NOMO-1 (cell line): Measurements from ENCODE around the gene DAPK2.

Experiments used
- DNase-seq, 2 experiments: peaks; one replicate each; lab custom pipeline; 2025; ENCODE audit not compliant: unreplicated experiment in 2 of 2; lab: John Stamatoyannopoulos, UW

The DAPK2 gene

DNA sequence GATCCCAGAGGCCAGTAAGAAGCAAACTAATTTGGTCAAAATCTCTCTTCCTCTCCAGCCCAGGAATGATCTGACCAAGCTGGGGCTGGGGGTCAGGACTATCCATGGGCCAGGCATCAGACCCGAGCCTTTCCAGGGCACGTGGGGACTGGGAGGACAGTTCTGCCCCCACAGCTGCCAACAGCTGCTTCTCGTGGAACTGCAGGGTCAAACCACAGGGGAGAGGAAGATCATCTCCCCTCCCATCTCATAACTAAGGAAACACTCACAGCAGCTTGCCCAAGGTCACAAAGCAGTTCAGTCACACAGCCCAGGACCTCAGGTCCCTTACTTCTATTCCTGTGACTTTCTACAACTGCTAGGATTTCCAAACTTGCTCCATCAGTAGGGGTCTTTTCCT lies 47.1 kb downstream of the DAPK2 start:
- DNase-seq, result no peak

DNA sequence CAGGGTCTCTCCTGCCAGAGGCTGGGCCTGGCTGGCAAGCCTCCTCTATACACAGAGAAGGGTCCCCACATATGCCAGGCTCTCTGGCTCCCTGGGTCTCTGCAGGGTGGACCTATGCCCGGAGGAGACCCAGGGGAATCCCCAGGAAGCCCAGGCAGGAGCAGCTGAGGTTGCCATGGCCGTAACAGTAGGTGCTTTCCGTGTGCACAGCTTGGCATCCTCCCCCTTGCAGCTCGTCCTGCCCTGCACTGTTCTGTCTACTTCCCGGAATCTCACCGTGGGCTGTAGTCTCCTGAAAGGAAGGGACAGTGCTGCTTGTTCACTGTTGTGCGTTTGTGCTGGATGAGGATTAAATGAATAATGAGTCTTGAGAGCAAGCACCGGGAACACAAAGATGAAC lies 47.8 kb downstream of the DAPK2 start:
- no peak for DNase-seq

DNA sequence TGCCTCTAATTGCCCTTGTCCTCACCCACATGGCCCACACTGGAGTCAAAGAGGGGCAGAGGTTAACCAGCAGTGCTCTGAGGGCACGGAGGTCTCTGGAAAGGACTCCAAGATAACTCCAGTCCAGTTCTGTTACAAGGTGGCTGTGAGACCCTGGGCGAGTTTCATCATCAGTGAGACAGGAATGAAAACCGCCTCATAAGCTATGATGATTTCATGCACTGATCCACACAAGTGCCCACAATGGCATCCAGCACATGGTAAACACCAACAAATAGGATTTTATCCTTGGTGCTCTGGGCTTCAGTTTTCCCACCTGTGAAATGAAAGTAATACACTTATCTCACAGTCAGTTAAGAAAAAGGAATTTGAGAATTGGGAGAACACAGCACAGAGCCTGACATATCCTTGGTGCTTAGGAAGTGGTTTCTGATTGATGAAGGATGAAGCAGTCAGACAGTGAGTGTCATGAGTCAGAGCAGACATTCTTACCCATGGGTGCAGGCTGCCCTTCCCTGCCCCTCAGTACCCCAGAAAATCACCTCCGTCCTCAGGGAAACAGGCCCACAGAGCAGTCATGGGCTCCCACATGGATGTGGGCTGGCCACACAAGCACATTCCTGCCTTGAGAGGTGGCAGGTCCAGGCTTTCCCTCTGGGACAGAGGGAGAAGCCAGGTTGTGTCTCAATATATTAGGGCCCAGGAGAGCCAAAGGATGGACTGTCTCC lies 48.4 kb downstream of the DAPK2 start:
- no peak for DNase-seq

DNA sequence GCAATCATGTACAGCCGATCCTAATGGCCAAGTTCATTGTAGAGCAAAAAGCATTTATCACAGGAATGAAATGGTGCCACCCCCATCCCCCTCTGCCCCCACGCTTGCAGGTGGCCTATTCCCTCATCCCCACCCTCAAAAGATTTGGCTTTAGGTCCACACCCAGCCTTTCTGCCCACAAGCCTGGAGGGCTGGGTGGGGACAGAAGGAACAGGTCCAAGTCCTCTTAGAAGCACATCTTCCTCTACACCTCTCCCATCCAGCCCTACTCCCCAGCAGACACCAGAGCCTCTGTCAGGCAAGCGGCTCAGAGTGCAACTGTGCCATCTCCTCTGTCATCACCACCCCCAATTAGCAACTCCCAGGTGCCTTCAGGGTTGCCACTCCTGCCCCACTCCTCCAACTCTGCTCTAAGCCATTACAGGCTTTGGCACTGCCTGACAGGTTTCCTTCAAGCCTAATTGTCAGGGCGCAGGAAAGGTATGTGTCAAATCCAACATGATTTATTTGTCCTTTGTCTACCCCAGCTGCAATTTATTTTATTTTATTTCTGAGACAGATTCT lies 49.4 kb downstream of the DAPK2 start:
- no peak for DNase-seq

DNA sequence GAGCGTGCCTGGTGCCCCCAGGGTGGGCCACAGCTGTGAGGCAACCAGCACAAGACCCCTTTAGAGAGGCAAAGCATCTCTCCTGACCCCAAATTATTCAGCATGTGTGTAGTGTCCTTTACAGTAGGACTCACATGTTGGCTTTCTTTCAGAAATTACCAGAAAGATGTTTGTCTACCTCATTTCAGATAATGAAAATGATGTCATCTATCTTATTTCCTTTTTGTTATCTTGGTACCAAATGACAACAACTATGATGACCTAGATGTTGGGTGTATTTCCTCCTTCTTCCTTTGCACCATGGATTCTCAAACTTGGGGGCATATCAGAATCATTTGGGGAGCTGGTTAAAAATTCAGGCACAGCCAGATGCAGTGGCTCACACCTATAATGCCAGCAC lies 50.5 kb downstream of the DAPK2 start:
- DNase-seq, result no peak

DNA sequence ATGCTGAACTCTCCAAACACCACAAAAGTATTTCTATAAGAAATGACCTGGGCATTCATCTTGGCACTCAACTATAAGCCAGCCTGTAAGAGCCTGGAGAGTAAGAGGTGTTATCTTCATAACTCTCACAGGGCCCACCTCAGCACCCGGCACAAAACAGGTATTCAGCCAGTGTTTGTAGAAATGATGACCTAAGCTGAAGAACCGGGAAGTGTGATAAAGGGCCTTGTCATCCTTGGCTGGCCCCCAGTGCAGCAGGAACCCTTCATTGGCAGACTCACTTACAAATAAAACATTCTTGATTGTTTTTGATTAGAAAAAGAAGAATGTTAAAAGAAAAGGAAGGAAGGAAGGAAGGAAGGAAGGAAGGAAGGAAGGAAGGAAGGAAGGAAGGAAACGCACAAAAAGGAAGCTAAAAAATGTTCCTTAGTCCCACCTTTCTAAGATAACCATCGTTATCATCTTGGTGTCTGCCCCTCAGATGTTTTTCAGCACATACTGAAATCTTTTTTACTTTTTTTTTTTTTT lies 52.1 kb downstream of the DAPK2 start:
- no peak for DNase-seq

DNA sequence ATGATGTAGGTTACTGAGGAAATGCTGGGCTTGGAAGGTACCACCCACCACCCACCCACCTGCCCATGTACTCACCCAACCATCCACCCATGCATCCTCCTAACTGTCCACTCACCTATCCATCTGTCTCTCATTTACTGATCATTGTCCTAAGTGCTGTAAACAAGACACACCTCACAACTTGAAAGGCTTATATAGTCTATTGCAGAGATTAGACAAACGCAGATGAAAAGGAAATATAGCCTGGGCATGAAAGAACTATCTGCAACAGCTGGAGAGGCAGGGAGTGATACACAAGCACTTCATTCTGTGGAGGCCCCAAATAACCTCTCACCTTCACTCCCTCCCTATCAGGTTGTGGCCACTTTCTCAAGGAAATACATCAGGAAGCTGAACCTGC lies 54.0 kb downstream of the DAPK2 start:
- no peak for DNase-seq

DNA sequence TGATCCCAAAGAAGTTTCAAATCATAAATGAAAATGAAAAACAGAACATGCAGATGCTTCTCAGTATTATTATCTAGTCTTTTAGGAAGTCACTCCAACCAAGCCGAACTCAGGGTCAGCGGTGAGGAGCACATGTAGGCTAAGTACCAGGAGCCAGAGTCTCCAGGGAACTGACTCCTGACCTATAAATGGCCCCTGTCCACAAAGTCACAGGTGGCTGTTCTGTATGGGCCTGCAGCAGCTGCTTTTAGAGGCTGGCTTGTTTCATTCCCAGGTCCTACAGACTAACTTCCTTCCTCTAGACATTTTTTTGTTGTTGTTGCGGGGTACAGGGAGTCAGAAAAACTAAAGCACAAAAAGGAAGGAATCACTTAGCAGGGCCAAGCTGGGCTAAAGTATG lies 54.6 kb downstream of the DAPK2 start:
- DNase-seq, result no peak

DNA sequence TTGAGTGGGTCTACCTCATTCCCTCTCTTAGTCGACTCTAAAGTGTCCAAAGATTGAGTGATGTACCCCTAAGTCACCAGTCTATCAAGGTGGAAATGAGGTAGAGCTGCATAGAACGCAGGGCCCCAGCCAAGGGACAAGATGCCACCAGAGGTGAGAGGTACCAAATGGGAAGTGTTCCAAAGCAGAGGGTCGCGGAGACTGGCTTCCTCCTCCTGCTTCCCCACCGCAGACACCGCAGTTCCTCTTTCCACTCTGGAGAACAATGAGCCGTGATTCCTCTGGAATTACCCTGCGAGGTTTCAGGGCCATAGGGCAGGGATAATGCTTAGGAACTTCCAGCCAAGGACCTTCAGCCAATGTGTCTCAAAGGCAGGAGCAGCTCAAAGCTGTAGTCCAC lies 55.8 kb downstream of the DAPK2 start:
- DNase-seq, result peak in 1 of 2 experiments; percentile 26

DNA sequence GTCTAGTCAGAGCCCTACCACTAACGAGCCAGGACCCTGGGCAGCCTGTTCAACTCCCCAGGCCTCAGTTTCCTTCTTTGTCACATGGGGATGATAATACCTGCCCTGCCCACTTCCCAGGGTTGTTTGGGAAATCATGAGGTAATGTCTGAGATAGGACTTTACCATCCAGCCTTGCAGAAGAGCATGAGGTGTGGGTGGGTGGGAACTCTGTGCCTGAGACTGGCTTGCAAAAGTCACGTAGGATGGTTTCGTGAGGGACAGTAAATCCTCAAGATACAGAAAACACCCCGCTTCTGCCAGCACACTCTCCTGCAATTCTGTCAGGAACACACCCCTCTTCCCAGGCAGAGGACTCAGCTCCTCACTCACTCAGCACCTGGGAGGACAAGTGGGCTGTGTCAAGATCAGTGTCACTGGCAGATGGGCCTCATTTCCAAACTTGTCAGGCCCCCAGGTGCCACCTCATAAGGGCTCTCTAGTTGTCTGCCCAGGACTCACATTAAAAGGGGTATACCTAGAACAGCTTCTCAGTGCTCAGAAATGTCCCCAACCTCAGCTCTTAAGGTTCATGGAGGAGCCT lies 58.4 kb downstream of the DAPK2 start:
- DNase-seq, result no peak

DNA sequence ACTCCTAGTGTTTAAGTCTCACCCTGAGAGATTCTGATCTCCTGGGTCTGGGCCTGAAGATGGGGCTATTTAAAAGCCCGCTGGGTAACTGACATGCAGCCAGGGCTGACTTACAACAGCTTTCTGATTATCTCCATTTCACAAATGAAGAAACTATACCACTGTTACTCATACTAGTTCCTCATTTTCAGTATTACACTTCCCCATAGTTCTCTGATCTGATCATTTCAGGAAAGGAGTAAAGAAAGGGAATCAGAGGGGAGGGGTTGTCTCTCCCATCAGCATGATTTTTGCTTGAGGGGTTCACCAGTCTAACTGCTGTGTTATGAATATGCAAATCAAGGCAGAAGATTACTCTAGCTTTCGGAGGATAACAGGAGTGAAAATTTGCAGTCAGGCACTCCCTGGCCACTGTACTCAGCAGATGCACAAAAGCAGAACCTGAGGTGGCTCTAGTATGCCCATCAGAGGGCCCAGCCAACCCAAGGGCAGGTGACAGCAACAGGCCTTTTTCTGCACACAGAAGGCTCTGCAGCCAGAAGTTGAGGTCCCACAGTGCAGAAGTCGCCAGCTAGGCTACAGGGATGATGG lies 59.4 kb downstream of the DAPK2 start:
- peak; percentile 88 to 97 for DNase-seq

DNA sequence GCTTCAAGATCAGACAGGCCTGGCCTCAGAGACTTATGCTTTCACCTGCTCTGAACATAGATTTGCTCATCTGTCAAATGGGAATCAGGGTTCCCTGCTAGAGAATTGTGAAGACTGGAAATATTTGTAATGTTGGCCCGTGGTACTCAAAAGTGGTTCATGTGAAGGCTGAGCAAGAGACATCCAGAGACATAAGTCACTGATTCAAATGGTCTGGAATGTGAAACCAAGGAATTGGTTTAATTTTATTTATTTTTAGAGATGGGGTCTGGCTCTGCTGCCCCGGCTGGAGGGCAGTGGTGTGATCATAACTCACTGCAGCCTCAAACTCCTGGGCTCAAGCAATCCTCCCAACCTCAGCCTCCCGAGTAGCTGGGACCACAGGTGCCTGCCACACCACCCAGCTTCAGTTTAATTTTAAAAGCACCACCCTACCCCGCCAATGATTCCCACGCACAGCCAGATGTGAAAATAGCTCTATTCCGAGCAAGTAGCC lies 60.1 kb downstream of the DAPK2 start:
- no peak for DNase-seq

DNA sequence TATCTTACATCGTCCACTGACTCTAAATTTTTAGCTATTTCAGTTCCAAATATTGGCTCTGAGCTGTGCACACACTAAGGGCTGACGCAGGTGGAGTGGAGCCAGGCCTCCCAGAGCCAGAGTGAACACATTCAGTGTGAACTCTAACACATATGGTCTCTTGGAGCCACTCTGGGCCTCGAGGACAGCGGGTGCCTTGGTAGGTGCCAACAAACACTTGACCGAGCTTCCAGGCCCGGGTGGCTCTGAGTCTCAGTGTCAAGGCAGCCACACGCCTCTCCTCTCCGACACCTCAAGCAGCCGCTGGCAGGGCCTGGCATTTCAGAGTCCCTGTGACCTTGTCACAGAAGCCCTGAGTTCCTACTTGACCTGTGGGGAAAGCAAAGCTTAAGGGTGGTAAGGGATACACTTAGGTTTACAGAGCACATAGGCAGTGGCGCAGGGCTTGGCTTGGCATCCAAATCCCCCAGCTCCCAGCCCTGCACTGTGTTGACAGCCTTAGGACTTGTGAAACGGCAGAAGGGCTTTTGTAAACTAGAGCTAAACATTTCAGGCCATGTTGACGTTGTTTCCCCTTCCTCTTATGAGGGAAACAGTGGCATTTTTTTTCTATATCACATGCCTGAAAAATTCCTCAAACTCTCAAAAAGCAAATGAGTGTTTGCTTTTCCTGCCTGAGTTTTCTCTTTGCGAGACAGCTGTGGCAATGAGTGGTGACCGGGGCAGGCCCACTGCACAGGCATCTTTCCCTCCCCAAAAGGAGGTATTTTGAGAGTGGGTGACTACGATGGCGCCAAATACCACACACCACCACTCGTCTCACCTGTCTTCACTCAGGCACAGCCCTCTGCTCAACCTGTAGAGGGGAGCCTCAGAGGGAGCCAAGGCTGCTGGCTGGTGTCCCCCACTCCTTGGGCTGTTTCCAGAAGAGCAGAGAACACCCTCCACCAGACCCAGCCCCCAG lies 60.8 kb downstream of the DAPK2 start:
- DNase-seq, result no peak

DNA sequence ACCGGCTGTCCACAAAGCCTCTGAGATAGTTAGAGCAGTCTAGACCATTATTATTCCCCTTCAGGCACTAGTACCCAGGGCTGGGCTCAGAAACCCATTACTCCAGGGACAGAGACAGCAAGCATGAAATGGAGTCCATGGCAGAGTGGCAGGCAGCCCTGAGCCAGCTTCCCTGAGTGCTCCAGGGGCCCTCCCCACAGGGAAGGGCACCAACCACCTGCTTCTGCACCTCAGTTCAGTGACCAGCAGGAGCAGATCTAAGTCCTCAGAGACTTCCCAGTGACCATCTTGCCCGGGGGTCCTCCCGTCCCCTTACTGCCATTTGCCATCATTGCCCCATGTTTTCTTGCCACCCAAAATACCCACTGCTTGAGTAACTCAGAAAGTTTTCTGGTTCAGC lies 62.0 kb downstream of the DAPK2 start:
- no peak for DNase-seq

DNA sequence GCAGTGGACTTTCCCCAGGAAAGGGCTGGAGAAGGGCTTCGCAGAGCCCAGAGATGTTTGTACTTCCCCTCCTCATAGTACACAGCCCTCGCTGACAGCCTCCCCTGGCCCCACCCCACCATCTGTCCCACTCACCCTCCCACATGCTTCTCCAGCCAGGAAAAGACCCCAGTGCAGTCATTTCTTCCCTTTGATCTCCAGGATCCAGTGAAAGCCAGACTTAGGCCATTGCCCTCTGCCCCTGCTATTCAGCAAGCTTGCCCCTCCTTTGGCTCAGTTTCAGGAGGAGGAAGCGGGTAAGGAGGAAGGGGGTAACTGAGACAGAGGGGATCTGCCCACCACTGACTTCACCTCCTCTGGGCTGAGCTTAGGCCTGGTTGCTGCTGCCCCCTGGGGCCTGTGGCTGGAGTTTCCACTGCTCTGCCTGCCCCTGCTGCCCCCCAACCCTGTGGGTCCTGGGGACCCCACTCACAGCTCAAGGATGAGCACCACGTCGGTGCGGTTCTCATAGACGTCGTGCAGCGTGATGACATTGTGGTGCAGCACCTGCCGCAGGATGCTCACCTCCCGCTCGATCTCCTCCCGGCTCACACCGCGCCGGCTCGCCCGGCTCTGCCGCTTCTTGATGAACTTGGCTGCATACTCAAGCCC lies 63.1 kb downstream of the DAPK2 start:
- no peak for DNase-seq

DNA sequence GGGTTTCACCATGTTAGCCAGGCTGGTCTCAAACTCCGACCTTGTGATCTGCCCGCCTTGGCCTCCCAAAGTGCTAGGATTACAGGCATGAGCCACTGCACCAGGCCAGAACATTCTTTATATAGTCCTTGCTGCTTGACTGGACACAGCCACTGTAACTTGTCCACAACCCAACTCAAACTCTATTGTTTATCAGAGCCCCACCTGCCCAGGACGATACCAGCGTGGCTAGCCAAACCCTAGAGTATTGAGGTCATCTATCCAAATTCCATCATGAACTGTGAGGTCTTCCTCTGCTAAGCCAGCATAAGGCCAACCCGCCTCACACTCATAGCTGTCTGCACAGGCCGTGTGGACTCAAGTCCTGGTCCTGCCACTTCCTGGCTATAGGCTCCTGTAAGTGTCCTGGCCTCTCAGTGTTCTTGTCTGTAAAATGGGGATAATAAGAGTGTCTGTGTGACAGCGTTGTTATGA lies 63.9 kb downstream of the DAPK2 start:
- no peak for DNase-seq

DNA sequence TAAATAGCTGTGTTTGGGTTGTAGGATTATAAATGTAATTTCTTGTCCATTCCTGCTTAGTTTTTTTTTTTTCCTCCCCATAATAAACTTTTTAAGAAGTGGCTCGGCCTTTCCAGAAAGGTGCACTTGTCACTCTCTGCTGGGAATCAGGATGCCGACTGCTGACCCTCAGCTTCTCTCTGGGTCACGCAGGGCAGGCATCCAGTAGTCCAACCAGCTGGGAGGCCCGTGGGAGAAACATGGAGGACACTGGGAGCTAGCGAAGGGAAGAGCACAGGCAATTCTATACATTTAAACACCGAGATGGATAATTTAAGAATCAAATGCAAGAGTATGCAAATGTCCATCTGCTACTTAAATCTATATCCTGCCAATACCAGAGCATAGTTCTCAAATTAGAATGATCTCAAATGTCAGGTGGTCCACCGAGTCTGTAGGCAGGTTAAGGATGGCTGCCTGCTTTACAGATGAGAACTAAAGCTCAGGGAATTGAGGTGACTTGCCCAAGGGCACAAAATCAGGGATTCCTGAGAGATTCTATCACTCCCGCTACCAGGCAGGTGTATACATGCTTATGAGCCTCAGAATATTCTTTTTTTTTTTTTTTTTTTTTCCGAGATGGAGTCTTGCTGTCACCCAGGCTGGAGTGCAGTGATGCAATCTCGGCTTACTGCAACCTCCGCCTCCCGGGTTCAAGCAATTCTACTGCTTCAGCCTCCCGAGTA lies 64.5 kb downstream of the DAPK2 start:
- no peak for DNase-seq

DNA sequence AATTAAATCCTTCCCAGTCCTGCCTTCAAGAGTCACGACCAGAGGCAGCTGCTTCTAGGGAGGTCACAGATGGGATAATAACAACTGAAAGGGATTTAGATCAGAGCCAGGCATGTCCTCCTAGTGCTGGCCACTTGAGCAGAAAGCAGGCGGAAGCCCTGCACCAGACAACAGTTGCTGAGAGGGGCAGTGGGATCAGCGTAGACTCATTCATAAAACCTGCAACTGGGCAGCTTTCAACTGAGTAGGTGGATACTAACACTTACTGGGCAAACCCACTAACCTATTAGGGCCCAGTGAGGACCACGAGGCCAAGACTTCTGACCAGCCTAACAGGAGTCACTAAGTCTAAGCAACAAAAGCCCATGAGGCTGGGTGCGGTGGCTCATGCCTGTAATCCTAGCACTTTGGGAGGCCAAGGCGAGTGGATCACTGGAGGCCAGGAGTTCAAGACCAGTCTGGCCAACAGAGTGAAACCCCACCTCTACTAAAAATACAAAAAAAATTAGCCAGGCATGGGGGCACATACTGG lies 67.0 kb downstream of the DAPK2 start:
- DNase-seq, result no peak
